ENCODE data around the gene PNP. TPM values are rescaled to one million over a fixed set of nuclear protein-coding genes. Genes with fewer than 3 reads are reported as not detected.

Gene PNP
- total RNA-seq, 1 experiment from 2014 or later = 56.0 TPM

GRCh38 chr14:20424851-20425250, 44.4 kb upstream of the PNP start:
- POLR2A ChIA-PET = interaction anchor here (0.6 to 3.6 kb wide), 2 partner anchors 11 to 82 kb away, joined by 4 to 21 read pairs; partner anchors contain the start of gene TEP1
- CTCF ChIA-PET = interaction anchor here (0.6 to 1.7 kb wide), 3 partner anchors 9 to 213 kb away, joined by 4 to 12 read pairs (median 5); no protein-coding TSS in a partner anchor

DNA sequence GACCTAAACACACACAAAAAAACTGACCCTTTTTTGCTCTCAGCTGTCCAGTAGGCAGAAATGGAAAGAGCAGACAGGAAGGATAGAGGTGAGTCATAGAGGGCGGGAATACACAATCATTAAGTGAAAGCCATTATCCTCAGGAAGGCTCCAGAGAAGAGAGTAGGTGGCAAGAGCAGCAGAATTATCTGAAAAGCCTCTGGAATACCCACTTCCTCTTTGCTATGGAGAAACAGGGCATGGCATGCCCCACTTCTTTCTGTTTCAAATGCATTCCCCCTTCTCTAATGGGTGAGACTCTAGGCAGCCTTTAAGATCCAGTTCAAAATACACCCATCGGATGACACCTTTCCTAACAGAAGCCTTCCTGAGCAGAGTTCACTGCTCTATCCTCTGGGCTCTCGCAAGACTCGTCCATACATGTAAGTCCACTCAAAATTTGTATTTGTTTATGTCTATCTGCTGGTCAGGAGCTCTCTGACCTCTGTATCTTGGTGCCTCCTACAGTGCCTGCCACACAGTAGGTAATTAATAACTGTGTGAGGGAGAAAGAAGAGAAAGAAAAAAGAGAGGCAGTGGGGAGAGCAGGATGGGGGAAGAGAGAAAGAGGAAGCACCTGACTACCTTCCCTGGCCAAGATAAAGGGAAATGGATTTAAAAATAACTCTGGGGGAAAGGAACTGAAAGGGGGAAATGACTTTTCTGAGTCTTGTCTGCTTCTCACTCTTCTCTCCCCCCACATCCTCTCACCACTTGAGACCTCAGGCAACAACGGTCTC, 41.8 kb upstream of the PNP start:
- ChIA-PET POLR2A (no interaction called here), CTCF (interaction anchor here (0.6 to 0.7 kb wide), 3 partner anchors 11 to 853 kb away, joined by 3 to 6 read pairs (median 4); partner anchors contain the start of gene RPGRIP1)
- no peak overlapping the region for H3K27ac Mint-ChIP-seq (ENCODE audit: low read depth, unreplicated experiment)
- intact Hi-C loops (cut with micrococcal nuclease) = no loop called here
- H3K36me3 Mint-ChIP-seq (ENCODE audit: insufficient read depth, unreplicated experiment) = peaks cover 6% of the 10 kb centered on the region
- H3K27me3 Mint-ChIP-seq (ENCODE audit: insufficient read depth, unreplicated experiment) = no peaks in the 10 kb centered on the region
- no peak overlapping the region for H3K4me3 Mint-ChIP-seq (ENCODE audit: unreplicated experiment)
- no peaks in the 10 kb centered on the region for H3K4me1 Mint-ChIP-seq (ENCODE audit: insufficient read depth, unreplicated experiment)
- no peaks in the 10 kb centered on the region for H3K9me3 Mint-ChIP-seq (ENCODE audit: unreplicated experiment)
- TF ChIP-seq, protein P1, sequence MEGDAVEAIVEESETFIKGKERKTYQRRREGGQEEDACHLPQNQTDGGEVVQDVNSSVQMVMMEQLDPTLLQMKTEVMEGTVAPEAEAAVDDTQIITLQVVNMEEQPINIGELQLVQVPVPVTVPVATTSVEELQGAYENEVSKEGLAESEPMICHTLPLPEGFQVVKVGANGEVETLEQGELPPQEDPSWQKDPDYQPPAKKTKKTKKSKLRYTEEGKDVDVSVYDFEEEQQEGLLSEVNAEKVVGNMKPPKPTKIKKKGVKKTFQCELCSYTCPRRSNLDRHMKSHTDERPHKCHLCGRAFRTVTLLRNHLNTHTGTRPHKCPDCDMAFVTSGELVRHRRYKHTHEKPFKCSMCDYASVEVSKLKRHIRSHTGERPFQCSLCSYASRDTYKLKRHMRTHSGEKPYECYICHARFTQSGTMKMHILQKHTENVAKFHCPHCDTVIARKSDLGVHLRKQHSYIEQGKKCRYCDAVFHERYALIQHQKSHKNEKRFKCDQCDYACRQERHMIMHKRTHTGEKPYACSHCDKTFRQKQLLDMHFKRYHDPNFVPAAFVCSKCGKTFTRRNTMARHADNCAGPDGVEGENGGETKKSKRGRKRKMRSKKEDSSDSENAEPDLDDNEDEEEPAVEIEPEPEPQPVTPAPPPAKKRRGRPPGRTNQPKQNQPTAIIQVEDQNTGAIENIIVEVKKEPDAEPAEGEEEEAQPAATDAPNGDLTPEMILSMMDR (IDR thresholded peaks at IDR 0.05; ENCODE audit: unreplicated experiment) = no peak
- BruUV-seq (replicated peaks) = no TSS peak
- DNase-seq (ENCODE audit: unreplicated experiment) = peak; percentile 67

More at GRCh38 chr14:20424851-20425250, 44.4 kb upstream of the PNP start:
- no peaks in the 10 kb centered on the region for H3K27me3 Mint-ChIP-seq (ENCODE audit: insufficient read depth, unreplicated experiment)
- no TSS peak for BruUV-seq (replicated peaks)
- intact Hi-C loops (cut with micrococcal nuclease) = no loop called here
- no peaks in the 10 kb centered on the region for H3K4me1 Mint-ChIP-seq (ENCODE audit: insufficient read depth, unreplicated experiment)
- DNase-seq (ENCODE audit: unreplicated experiment) = no peak
- no peaks in the 10 kb centered on the region for H3K9me3 Mint-ChIP-seq (ENCODE audit: unreplicated experiment)
- peaks cover 6% of the 10 kb centered on the region for H3K36me3 Mint-ChIP-seq (ENCODE audit: insufficient read depth, unreplicated experiment)
- no peak overlapping the region for H3K27ac Mint-ChIP-seq (ENCODE audit: low read depth, unreplicated experiment)
- TF ChIP-seq, protein P1 (IDR thresholded peaks at IDR 0.05; ENCODE audit: unreplicated experiment) = no peak
- no peak overlapping the region for H3K4me3 Mint-ChIP-seq (ENCODE audit: unreplicated experiment)

DNA sequence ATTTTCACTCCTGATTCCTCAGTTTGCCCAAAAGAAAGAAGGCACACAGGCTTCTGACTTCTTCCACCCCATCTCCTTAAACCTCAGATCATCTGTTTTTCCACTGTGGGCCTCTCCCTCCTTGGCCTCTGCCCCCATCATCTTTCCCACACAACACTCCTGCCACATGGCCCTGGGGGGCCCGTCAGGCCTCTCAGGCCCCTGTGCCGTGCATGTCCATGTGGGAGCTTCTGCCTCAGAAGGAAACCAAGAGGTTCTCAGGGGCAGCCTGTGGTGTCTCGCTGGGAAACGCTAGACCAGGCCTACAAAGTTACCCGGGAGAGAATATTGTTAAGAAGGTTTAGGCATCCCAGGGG, 41.2 kb upstream of the PNP start:
- no TSS peak for BruUV-seq (replicated peaks)
- CTCF ChIA-PET = interaction anchor here (0.6 to 1.5 kb wide), 2 partner anchors 101 to 137 kb away, joined by 3 to 6 read pairs; no protein-coding TSS in a partner anchor

DNA sequence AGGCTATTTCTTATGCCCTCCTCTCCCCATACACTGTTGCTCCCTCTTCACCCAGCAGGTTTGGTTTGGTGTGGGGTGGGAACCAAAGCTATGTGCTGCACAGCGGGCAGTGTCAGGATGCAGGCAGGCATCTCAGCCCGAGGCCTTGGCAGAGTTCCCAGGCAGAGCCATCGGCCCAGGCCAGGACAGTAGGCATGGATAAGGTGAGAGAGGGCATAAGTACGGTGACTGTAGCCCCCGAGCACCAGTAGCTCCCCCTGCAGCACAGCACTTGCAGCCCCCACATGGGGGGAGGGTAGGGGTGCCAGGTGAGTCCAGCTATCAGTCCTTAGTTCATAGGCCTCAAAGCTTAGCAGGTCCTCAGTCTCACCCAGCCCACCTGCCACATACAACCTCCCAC, 40.4 kb upstream of the PNP start:
- POLR2A ChIA-PET = interaction anchor here (1.5 kb wide), 1 partner anchor 26 kb away, joined by 5 read pairs; the partner anchor contains the start of genes APEX1 and OSGEP
- Mint-ChIP-seq H3K4me3 (ENCODE audit: unreplicated experiment) (no peak overlapping the region), H3K27me3 (ENCODE audit: insufficient read depth, unreplicated experiment) (no peaks in the 10 kb centered on the region), H3K9me3 (ENCODE audit: unreplicated experiment) (no peaks in the 10 kb centered on the region), H3K4me1 (ENCODE audit: insufficient read depth, unreplicated experiment) (no peaks in the 10 kb centered on the region), H3K27ac (ENCODE audit: low read depth, unreplicated experiment) (no peak overlapping the region), H3K36me3 (ENCODE audit: insufficient read depth, unreplicated experiment) (peaks cover 6% of the 10 kb centered on the region)
- no TSS peak for BruUV-seq (replicated peaks)
- DNase-seq (ENCODE audit: unreplicated experiment) = no peak
- TF ChIP-seq, protein P1 (IDR thresholded peaks at IDR 0.05; ENCODE audit: unreplicated experiment) = no peak
- intact Hi-C loops (cut with micrococcal nuclease) = no loop called here
- CTCF ChIA-PET = interaction anchor here (0.6 to 1.5 kb wide), 4 partner anchors 19 to 640 kb away, joined by 3 to 6 read pairs (median 3); no protein-coding TSS in a partner anchor

More for the DNA sequence above, 41.2 kb upstream of the PNP start:
- Mint-ChIP-seq H3K27me3 (ENCODE audit: insufficient read depth, unreplicated experiment) (no peaks in the 10 kb centered on the region), H3K27ac (ENCODE audit: low read depth, unreplicated experiment) (no peak overlapping the region), H3K4me1 (ENCODE audit: insufficient read depth, unreplicated experiment) (no peaks in the 10 kb centered on the region), H3K4me3 (ENCODE audit: unreplicated experiment) (no peak overlapping the region), H3K36me3 (ENCODE audit: insufficient read depth, unreplicated experiment) (peaks cover 6% of the 10 kb centered on the region), H3K9me3 (ENCODE audit: unreplicated experiment) (no peaks in the 10 kb centered on the region)
- TF ChIP-seq, protein P1 (IDR thresholded peaks at IDR 0.05; ENCODE audit: unreplicated experiment) = no peak
- POLR2A ChIA-PET = interaction anchor here (1.5 kb wide), 1 partner anchor 27 kb away, joined by 5 read pairs; the partner anchor contains the start of genes APEX1 and OSGEP
- intact Hi-C loops (cut with micrococcal nuclease) = no loop called here
- no peak for DNase-seq (ENCODE audit: unreplicated experiment)
